GM21367 (cell line): ENCODE measurements around the gene FBXO3.
"Not testable (repeated sequence)": the region's sequence is repeated elsewhere in the genome, so short reads cannot be mapped to it uniquely, and the experiment has no call there.

ENCODE experiments used
- ATAC-seq: cut with Tn5 transposase; IDR thresholded peaks from one replicate; pipeline ENCODE4 v1.9.1; 2021; ENCODE audit not compliant: unreplicated experiment

FBXO3 gene

GRCh38 chr11:33731723-33732531 is 42.4 kb downstream of the FBXO3 start:
- ATAC-seq = no peak

- ATAC-seq = no peak
Measured at GRCh38 chr11:33730716-33731115, 43.6 kb downstream of the FBXO3 start.

GRCh38 chr11:33729072-33729664 is 45.2 kb downstream of the FBXO3 start:
- not testable (repeated sequence) for ATAC-seq

- ATAC-seq = not testable (repeated sequence)
Measured at GRCh38 chr11:33727539-33727938, 46.8 kb downstream of the FBXO3 start.

GRCh38 chr11:33725496-33725895 is 48.8 kb downstream of the FBXO3 start:
- ATAC-seq = no peak

- ATAC-seq = no peak
Measured at GRCh38 chr11:33724644-33725035, 49.7 kb downstream of the FBXO3 start.

- ATAC-seq = no peak
Measured at GRCh38 chr11:33723238-33723881, 51.0 kb downstream of the FBXO3 start.

GRCh38 chr11:33722590-33723234 is 51.6 kb downstream of the FBXO3 start:
- ATAC-seq = peak; percentile 73

- ATAC-seq = no peak
Measured at GRCh38 chr11:33721984-33722383, 52.3 kb downstream of the FBXO3 start.

GRCh38 chr11:33721426-33721825 is 52.9 kb downstream of the FBXO3 start:
- no peak for ATAC-seq

- ATAC-seq = no peak
Measured at GRCh38 chr11:33719587-33719986, 54.7 kb downstream of the FBXO3 start.

GRCh38 chr11:33718440-33718839 is 55.9 kb downstream of the FBXO3 start:
- no peak for ATAC-seq

- ATAC-seq = no peak
Measured at GRCh38 chr11:33716243-33716642, 58.1 kb downstream of the FBXO3 start.

GRCh38 chr11:33713856-33714398 is 60.4 kb downstream of the FBXO3 start:
- no peak for ATAC-seq

- no peak for ATAC-seq
Measured at GRCh38 chr11:33713151-33713855, 61.0 kb downstream of the FBXO3 start.

GRCh38 chr11:33712436-33712835 is 61.9 kb downstream of the FBXO3 start:
- ATAC-seq = no peak

GRCh38 chr11:33709466-33709865 is 64.9 kb downstream of the FBXO3 start:
- ATAC-seq = no peak

- ATAC-seq = no peak
Measured at GRCh38 chr11:33708985-33709384, 65.3 kb downstream of the FBXO3 start.

GRCh38 chr11:33707831-33708230 is 66.5 kb downstream of the FBXO3 start:
- ATAC-seq = not testable (repeated sequence)

- ATAC-seq = no peak
Measured at GRCh38 chr11:33706966-33707365, 67.4 kb downstream of the FBXO3 start.

- no peak for ATAC-seq
Measured at GRCh38 chr11:33706546-33706945, 67.8 kb downstream of the FBXO3 start.
